CD4-positive, alpha-beta T cell treated with Interleukin-6 for 4 hours (primary cell): ENCODE data around the gene LATS2.
"Not testable (repeated sequence)": the region's sequence is repeated elsewhere in the genome, so short reads cannot be mapped to it uniquely, and the experiment has no call there.

ENCODE experiments used
- DNase-seq: peaks from one replicate; pipeline ENCODE4 v3.0.0-alpha.2; 2020; ENCODE audit warnings: mixed read lengths

The LATS2 gene

DNA sequence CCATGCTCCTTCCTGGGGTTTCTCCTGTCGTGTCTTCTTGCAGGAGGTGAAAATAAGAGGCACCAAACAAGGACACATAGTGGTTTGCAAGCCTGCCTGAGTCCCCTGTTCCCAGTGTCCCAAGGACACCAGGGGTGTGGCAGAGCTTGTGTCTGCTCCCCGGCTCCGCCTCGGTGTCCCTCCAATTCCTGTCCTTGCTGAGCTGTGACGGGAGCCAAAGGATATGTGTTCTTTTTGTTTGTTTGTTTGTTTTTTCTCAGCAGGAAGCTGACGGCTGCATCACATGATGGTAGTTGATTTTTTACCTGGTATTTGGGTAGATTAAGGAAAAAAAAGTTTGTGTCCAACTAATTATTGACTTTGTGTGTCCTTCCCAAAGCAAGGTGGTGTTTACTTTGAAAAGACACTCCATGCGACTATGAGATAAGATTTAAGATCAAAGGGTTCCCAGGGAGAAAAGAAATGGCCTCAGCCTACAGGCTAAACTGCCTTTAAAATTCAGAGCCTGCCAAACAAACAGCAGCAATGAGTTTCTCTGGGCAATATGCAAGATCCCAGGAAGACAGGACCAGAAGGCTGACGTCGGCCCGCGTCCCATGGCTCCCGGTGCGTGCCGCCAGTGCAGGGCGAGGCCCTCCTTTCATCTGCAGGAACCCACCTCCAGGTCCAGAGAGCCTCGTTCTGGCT is 108.0 kb downstream of the LATS2 start:
- DNase-seq = no peak

DNA sequence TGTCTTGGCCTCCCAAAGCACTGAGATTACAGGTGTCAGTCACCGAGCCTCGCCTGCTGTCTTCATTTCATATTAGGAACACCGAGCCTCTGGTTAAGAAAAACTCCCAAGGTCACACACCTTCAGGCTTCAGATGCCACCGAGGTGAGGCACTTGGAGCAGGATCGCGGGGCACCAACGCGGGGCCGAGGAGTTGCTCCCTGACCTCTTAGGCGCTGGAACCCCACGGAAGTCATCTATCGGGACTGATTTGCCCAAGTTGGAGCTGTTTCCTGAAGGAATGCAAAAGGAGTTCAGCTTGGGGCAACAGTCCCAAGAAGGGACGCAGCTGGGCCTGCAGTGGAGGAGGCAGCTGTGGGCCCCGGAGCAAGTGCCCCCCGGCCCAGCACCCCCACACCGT is 108.5 kb downstream of the LATS2 start:
- DNase-seq = no peak

GRCh38 chr13:20948001-20948400 is 113.4 kb downstream of the LATS2 start:
- not testable (repeated sequence) for DNase-seq

DNA sequence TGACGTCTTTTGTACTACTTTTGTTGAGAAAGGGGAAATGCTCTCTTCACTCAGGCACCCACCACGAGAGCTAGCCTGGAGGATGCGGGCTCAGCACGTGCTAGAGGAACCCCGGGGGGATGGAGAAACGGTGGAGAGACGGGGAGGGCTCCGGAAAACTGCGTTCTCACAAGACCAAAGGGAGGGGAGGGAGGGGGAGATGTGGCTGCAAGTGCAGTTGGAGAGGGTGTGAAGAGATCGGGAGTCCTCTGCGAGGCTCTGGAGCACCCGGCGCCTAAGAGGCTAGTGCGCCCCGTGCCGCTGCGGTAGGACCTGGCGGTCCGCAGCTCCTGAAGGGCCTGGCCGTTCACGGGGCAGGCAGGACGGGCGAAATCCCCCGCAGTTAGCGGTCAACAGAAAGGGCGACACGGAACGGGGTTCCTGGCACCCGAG is 115.4 kb downstream of the LATS2 start:
- no peak for DNase-seq

GRCh38 chr13:20942938-20943559 is 118.3 kb downstream of the LATS2 start:
- no peak for DNase-seq

GRCh38 chr13:20940511-20940910 is 120.9 kb downstream of the LATS2 start:
- DNase-seq = not testable (repeated sequence)

DNA sequence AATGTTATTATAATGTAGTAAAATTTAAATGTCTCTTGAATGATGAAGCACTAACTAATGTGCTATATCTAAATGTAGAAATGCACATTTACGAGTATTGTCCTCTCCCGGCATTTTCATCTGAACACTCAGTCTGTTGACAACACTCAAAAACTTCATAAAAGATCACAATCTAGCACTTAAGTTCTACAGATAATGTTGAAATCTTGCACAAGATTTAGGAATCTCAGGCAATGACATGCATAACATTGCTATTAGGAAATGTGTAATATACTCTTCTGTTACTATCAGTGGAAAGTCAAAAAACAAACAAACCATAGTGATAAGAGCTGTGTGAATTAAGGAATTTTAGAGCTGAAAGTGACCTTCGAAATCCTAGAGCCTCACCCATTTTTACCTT is 121.3 kb downstream of the LATS2 start:
- no peak for DNase-seq

DNA sequence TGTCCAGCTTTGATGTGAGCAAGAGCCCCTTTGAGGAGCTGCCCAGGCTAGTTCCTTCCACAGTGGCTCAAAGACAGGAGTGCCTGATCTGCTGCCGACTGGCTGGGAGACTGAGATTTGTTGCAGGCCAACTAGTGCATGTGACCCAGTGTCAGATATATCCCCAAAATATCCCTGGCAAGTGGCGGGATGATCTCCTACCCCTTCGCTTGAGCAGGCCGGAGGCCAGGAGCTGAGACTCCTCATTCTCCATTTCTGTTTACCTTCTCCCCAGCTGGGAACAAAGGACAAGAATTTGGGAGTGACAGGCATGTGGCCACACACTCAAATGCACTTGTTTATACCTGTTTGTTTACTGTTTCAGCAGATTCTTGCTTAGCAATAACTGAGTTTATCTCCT is 121.7 kb downstream of the LATS2 start:
- DNase-seq = no peak

DNA sequence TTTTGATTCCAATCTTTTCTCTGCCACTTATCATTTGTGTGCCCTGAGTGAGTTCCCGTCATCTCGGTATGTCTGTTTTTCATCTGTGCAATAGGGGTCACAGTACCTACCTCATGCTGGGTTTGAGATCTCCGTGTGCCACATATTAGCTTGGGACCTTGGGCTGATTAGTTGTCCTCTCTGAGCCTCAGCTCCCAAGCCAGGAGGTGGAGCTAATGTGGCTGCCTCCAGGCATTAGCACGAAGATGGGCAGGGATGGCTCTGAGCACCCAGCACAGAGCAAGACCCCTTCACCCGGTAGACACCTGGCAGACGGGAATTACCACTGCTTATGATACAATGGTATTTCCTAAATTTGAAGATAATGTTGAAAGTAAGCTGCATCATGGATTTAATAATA is 123.1 kb downstream of the LATS2 start:
- DNase-seq = no peak

DNA sequence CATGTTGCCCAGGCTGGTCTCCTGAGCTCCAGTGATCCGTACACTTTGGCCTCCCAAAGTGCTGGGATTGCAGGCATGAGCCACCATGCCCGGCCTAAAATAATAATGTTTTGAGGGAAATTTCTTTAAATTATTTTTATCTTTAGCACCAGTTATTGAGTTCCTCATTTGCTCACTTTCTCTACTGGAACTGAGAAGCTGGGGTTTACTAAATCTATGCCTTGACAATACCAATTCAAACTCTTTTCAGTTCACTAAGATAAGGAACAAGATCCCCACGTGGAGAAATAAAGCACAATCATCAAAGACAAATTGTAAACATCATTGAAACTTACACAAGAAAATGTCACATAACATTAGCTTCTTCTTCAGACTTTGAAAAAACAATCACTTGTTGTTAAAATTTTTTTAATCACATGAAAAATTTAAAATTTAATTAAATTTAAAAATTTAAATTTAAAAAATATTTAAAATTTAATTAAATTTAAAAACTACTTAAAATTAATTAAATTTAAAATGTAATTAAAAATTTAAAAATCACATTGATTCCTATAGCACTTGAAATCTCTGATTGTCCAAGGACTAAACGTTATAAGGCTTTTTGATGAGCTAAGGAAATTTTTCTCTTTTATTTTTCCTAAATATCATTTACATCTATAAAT is 133.7 kb downstream of the LATS2 start:
- DNase-seq = no peak

GRCh38 chr13:20925395-20925790 is 136.0 kb downstream of the LATS2 start:
- DNase-seq = not testable (repeated sequence)

DNA sequence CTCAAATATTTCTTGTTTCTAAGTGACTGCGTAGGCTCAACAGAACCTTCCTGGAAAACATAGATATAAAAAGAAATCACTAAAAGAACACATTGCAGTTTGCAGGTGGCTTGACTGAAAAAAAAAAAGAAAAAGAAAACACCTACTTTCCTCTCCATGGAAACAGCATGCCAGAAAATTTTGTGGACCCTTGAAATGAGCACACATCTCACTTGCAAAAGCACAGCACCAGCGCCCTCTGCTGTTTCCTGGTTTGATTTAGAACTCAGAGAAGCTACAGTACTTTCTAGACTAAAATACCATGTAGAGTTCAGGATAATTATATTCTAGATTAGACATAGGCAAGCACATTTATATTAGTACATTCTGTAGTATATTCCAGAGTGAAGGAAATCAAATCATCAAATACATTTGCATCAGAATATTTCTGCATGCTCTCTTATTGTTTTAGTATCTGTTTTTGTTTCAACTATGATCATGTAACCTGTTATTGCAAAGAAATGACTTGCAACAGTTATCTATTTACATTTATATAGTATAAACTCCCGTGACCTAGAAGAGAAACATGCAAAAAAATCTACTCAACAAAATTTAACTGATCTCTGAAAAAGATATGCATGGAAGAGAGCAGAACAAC is 136.5 kb downstream of the LATS2 start:
- DNase-seq = peak; percentile 79

DNA sequence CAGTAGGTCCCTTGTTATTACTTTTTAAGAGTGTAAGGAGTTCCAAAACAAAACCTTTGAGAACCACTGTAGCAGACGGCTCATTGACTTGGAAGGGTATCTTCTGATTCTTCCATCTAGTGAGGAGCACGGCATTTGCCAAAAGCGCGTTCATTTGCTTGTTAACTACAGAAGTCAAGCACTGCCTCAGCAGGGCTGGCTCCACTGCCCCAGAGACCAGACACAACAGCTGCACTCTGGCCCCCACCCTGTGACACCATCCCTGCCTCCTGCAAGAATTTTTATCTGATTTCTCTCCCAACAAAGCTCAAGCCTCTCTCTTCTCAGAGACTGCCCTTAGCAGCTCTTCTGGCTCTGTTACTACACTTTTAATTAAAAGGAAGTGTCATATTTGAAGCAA is 138.1 kb downstream of the LATS2 start:
- DNase-seq = no peak
